GM19324 (cell line): ENCODE data around the gene SEZ6.

Experiments used
- ATAC-seq: cut with Tn5 transposase; IDR thresholded peaks from one replicate; pipeline ENCODE4 v1.9.1; 2021; ENCODE audit warnings: mild to moderate bottlenecking, moderate library complexity; ENCODE audit not compliant: unreplicated experiment, low FRiP score

The SEZ6 gene

DNA sequence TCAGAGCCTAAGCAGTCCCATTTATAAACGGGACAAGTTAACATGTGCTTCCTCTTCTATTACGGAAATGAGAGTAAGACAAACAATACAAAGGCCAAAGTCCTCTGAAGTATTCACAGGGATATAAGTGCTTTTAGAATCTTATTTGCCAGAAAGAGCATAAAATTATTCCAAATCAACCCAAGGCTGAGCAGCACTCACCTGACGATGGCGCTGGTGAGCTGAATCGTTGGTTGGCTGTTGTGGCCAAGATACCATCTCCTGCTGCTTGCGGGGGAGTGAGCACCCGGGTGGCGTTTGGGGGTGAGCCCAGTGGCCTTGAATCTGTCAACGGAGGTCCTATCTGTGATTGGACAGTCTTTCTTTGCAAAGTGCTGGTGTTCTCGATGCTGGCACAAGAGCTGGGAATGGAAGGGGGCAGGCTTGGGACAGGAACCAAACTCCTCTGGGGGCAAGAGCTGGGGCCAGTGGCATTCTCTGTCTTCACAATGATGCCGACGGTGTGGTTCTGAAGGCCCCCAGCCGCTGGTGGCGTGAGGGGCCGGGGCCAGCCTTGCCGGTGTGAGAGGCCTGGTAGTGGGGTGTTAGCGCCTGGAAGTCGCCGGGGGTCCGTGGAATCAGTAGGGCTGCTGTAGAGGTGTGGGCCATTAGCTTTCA, 93.4 kb downstream of the SEZ6 start:
- ATAC-seq, result no peak

DNA sequence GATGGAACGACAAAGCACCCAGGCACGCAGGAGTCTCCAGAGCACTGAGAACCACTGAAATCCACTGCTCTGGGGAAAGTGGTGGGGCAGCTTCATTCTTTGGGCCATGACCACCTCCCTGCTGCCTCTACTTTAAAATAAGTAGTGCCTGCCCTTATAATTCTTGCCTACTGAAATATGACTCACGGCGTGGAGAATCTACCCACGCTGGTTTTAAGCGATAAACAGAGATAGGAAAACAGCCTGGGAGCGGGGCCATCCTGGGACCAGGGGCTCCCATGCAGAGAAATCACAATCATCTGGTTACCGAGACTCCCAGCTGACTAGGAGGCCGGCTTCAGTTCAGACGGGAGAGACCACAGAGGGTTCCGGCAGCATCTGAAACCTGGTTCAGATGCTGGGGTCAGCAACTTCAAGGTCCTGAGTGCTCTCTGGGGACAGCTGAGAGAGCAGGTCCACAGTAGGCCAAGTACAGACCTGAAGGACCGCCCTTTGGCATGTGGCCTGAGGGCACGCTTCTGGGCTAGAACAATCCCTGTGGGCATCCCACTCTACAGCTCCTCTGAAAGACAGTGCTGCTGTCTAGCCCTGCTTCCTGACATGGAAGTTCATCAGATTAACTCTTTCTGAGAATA, 94.3 kb downstream of the SEZ6 start:
- no peak for ATAC-seq

DNA sequence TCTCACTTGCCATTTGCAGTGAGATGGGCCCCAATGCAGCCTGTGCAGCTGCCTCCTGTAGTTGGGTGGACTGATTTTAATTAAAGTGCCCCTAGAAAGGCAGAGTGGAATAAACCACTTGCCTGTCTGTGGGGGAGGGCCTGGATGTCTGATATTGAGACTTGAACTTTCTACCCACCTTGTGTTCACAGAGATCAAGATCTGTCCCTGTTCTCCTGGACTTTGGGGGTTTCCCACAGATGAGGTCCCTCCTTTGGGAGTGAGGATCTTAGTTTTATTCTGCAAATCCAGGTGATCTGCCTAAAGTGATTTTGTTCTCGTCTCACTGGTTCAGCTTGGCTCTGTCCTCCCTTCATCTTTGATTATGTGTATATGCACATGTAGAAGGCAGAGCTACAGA, 95.3 kb downstream of the SEZ6 start:
- no peak for ATAC-seq

DNA sequence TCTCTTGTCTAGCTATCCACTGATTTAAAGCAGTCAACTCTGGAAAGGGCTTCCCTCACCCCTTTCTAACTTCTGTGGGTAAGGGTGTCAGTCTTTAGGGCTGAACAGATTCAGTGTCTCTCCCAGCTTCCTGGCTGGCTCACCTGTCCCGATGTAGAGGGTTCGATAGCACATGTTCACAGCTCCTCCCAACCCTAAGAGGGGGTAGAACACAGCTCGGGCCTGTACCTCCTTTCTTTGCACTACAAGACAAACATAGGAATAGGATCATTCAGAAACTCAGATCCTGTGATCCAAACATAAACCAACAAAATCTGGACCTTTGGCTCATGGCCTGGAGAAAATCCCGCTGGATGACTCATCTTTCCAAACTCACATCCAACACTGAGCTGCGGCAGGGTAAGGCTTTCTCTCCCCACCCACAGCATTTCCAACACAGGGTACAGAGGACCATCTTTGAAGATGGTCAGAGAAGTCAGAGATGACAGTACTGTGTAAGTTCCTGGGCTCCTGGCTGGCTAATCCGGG, 97.1 kb downstream of the SEZ6 start:
- no peak for ATAC-seq

DNA sequence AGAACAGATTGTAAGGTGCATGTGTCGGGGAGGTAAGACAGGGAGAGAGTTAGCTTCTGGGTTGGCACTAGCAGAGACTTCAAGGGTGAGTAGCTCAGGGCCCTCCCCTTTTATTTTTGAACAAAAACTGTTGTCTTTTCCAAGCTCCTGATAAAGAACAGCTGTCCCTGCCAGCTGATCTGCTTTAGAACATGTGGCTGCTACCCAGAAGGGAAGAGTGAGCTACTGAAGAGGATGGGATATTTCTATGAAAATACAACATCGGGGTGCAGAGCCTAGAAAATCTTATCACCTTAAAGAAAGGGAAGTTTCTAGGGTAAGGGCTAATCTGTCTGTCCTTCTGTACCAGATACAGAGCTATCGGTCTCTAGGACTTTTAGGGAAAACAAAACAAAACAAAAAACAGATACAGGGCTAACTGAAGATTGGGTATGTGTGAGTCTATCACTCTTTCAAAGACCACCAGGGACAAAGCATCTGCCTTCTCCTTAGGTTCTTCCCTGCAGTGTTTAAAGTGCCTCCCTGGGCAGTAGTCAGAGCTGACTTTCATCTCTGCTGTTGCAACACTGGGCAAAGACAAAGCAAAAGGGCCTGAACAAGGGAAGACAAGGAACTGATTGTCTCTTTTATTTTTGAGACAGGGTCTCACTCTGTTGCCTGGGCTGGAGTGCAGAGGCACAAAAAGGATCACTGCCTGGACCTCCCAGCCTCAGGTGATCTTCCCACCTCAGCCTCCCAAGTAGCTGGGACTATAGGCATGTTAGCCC, 97.9 kb downstream of the SEZ6 start:
- ATAC-seq, result no peak

DNA sequence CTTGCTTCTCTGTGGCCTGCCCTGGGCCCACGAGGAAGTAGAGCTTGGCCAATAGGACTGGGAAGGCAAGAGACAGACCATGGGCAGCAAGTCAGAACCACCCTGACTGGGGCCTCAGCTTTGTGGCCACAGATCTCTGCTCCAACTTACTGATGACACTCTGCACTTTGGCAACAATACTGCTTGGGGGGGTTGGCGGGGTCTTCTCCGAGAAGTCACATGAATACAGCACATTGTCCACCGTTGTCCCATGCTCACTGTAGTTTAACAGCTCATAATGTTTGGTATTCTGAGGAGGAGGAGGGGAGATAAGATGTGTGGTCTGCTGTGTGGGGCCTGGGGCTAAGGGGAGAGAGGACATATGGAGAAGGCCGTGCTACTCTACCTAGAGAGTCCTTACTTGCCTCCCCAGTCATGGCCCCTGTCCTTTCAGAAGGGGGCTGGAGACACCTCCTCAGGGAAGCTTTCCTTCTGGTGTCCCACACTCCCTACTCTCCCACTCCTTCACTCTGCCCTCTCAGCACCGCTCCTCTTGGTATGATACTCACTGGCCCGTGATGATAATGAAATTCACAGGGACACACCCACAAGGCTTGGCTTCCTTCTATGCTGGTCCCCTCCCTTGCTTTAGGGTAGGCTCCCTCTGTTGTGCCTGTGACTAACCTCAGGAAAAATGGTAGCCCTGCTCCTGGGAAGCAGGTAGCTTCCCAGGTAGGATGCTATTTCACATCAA, 99.0 kb downstream of the SEZ6 start:
- ATAC-seq, result no peak

DNA sequence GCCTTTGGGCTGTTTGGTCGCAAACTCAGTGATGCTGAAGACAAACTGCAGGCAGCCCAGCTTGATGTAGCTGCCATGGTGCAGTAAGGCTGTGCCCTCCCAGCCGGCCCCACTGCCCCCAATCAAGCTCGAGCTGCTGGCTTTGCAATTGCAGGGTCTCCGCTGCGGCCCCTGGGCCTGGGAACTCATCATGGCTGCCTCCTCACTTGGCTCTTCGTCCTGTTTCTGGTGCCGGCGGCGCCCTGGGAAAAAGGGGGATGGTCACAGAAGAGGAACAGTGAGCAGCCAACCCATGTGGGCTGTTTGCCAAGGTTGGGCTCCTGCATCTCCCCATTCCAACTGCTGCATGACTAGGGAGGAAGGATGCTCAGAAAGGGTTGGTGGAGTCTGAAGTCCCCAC, 99.6 kb downstream of the SEZ6 start:
- ATAC-seq, result no peak
